H9 (cell line): ENCODE data around the gene OR11H6. TPM values are rescaled to one million over a fixed set of nuclear protein-coding genes. Genes with fewer than 3 reads are reported as not detected.
"Not testable (repeated sequence)": the region's sequence is repeated elsewhere in the genome, so short reads cannot be mapped to it uniquely, and the experiment has no call there.

Experiments
- DNase-seq: peaks from one replicate; pipeline ENCODE4 v3.0.0-alpha.2; 2017
- H2AFZ ChIP-seq: one replicate; pipeline ENCODE4 v1.6.1; 2013; ENCODE audit warnings: mild to moderate bottlenecking, low read length, control low read depth, moderate library complexity
- H2AK5ac ChIP-seq: 2 replicates; pipeline ENCODE4 v1.6.1; 2013; ENCODE audit warnings: low read length, control low read depth, mixed read lengths; ENCODE audit not compliant: insufficient read length
- H2BK120ac ChIP-seq: one replicate; pipeline ENCODE4 v1.6.1; 2013; ENCODE audit warnings: low read depth, mild to moderate bottlenecking, low read length, control low read depth, inconsistent platforms; ENCODE audit not compliant: poor library complexity, severe bottlenecking
- H2BK12ac ChIP-seq: 2 replicates; pipeline ENCODE4 v1.6.1; 2013; ENCODE audit warnings: low read length, control low read depth, mixed read lengths, low read depth; ENCODE audit not compliant: insufficient read length
- H2BK15ac ChIP-seq: 2 replicates; pipeline ENCODE4 v1.6.1; 2013; ENCODE audit warnings: low read depth, low read length, control low read depth
- H2BK20ac ChIP-seq: one replicate; pipeline ENCODE4 v1.6.1; 2013; ENCODE audit warnings: low read depth, mild to moderate bottlenecking, low read length, control low read depth, inconsistent platforms; ENCODE audit not compliant: poor library complexity, severe bottlenecking
- H2BK5ac ChIP-seq: 2 replicates; pipeline ENCODE4 v1.6.1; 2013; ENCODE audit warnings: low read length, control low read depth, mixed read lengths; ENCODE audit not compliant: insufficient read length
- H3K14ac ChIP-seq: 2 replicates; pipeline ENCODE4 v1.6.1; 2013; ENCODE audit warnings: low read length, control low read depth; ENCODE audit not compliant: insufficient read depth
- H3K18ac ChIP-seq: 2 replicates; pipeline ENCODE4 v1.6.1; 2013; ENCODE audit warnings: low read depth, mild to moderate bottlenecking, mixed read lengths, low read length, control low read depth; ENCODE audit not compliant: insufficient read length
- H3K23ac ChIP-seq: 2 replicates; pipeline ENCODE4 v1.6.1; 2013; ENCODE audit warnings: low read length, control low read depth, mixed read lengths, low read depth; ENCODE audit not compliant: insufficient read length
- H3K23me2 ChIP-seq: 2 replicates; pipeline ENCODE4 v1.6.1; 2013; ENCODE audit warnings: low read depth, mild to moderate bottlenecking, mixed read lengths, low read length, control low read depth; ENCODE audit not compliant: insufficient read length, poor library complexity, severe bottlenecking
- H3K27ac ChIP-seq: 2 replicates; pipeline ENCODE4 v1.5.1; 2013; ENCODE audit warnings: low read length, control low read depth, mixed read lengths, low read depth; ENCODE audit not compliant: insufficient read length
- H3K27me3 ChIP-seq: 2 replicates; pipeline ENCODE4 v1.6.1; 2013; ENCODE audit warnings: low read length, control low read depth, inconsistent platforms; ENCODE audit not compliant: insufficient read depth
- H3K4ac ChIP-seq: 2 replicates; pipeline ENCODE4 v1.6.1; 2013; ENCODE audit warnings: low read depth, mild to moderate bottlenecking, control low read depth, inconsistent platforms, low read length, moderate library complexity
- H3K4me1 ChIP-seq: 2 replicates; pipeline ENCODE4 v1.6.1; 2013; ENCODE audit warnings: low read length, control low read depth, inconsistent platforms; ENCODE audit not compliant: insufficient read depth
- H3K4me2 ChIP-seq: 2 replicates; pipeline ENCODE4 v1.6.1; 2013; ENCODE audit warnings: low read length, control low read depth, mixed read lengths; ENCODE audit not compliant: insufficient read length, insufficient read depth
- H3K56ac ChIP-seq: 2 replicates; pipeline ENCODE4 v1.6.1; 2013; ENCODE audit warnings: low read depth, mild to moderate bottlenecking, mixed read lengths, low read length, control low read depth; ENCODE audit not compliant: insufficient read length
- H3K79me1 ChIP-seq: 2 replicates; pipeline ENCODE4 v1.6.1; 2013; ENCODE audit warnings: low read depth, mild to moderate bottlenecking, moderate library complexity, low read length, control low read depth, inconsistent platforms; ENCODE audit not compliant: insufficient read depth, poor library complexity, severe bottlenecking
- H3K79me2 ChIP-seq: 2 replicates; pipeline ENCODE4 v1.6.1; 2013; ENCODE audit warnings: low read length, control low read depth, inconsistent platforms; ENCODE audit not compliant: insufficient read depth
- H3K9ac ChIP-seq: 2 replicates; pipeline ENCODE4 v1.6.1; 2013; ENCODE audit warnings: low read length, control low read depth, mixed read lengths; ENCODE audit not compliant: insufficient read length; ENCODE audit errors: extremely low read depth
- H3K9me3 ChIP-seq: one replicate; pipeline ENCODE4 v1.6.1; 2013; ENCODE audit warnings: low read depth, low read length, inconsistent platforms; ENCODE audit not compliant: control insufficient read depth
- H3T11ph ChIP-seq: one replicate; pipeline ENCODE4 v1.6.1; 2013; ENCODE audit warnings: mild to moderate bottlenecking, low read length, control low read depth, inconsistent platforms
- H4K20me1 ChIP-seq: one replicate; pipeline ENCODE4 v1.6.1; 2013; ENCODE audit not compliant: control insufficient read depth, insufficient read length, insufficient read depth
- H4K5ac ChIP-seq: 2 replicates; pipeline ENCODE4 v1.6.1; 2013; ENCODE audit warnings: low read depth, mild to moderate bottlenecking, mixed read lengths, low read length, control low read depth; ENCODE audit not compliant: insufficient read length
- H4K8ac ChIP-seq: replicated peaks from 2 replicates; pipeline ENCODE4 v1.6.1; 2013; ENCODE audit warnings: low read length, control low read depth, mixed read lengths, low read depth; ENCODE audit not compliant: insufficient read length
- H4K91ac ChIP-seq: 2 replicates; pipeline ENCODE4 v1.6.1; 2013; ENCODE audit warnings: low read depth, mild to moderate bottlenecking, moderate library complexity, mixed read lengths, low read length, control low read depth; ENCODE audit not compliant: insufficient read length
- H3K27ac Mint-ChIP-seq, 3 experiments: 2 replicates in 2 of 3; 3 replicates in 1 of 3; pipeline ENCODE4 v1.8.0; 2020 to 2021; ENCODE audit warnings: mixed read lengths in 3 of 3, mild to moderate bottlenecking in 1 of 3, moderate library complexity in 1 of 3
- H3K27me3 Mint-ChIP-seq: 2 replicates; pipeline ENCODE4 v1.8.0; 2021; ENCODE audit warnings: low read depth, mild to moderate bottlenecking, moderate library complexity, mixed read lengths
- H3K36me3 Mint-ChIP-seq, 3 experiments: 2 replicates in 2 of 3; 3 replicates in 1 of 3; pipeline ENCODE4 v1.8.0; 2020 to 2021; ENCODE audit warnings: low read depth in 3 of 3, mixed read lengths in 3 of 3; ENCODE audit not compliant: insufficient read depth in 1 of 3
- H3K4me1 Mint-ChIP-seq, 2 experiments: 2 replicates each; pipeline ENCODE4 v1.8.0; 2020; ENCODE audit warnings: mixed read lengths in 2 of 2
- H3K4me3 Mint-ChIP-seq, 2 experiments: 2 replicates in 1 of 2; 3 replicates in 1 of 2; pipeline ENCODE4 v1.8.0; 2020 to 2021; ENCODE audit warnings: mild to moderate bottlenecking in 2 of 2, mixed read lengths in 2 of 2, moderate library complexity in 1 of 2
- H3K9me3 Mint-ChIP-seq, 2 experiments: 2 replicates in 1 of 2; 3 replicates in 1 of 2; pipeline ENCODE4 v1.8.0; 2020; ENCODE audit warnings: mild to moderate bottlenecking in 2 of 2, mixed read lengths in 2 of 2, moderate library complexity in 1 of 2
- WGBS: extraction: QIAGEN DNeasy Blood & Tissue Kit; methylation state at CpG from one replicate; pipeline ENCODE4 v1.1.7; 2013; ENCODE audit warnings: missing lambda C conversion rate, low lambda C conversion rate, mixed read lengths; ENCODE audit not compliant: insufficient read length; ENCODE audit errors: extremely low coverage; 5-methylcytosine and 5-hydroxymethylcytosine counted together
- total RNA-seq: library from RNA; stranded (reverse); gene quantifications from 2 replicates; pipeline ENCODE4 v1.2.1, GENCODE V29; 2021
- TF ChIP-seq, protein P1 (sequence below): fragments of 200-600 bp; sonication (generic); conservative IDR thresholded peaks from 3 replicates; pipeline ENCODE4 v1.8.0; 2021; ENCODE audit warnings: antibody characterized with exemption, mild to moderate bottlenecking

Gene OR11H6
- total RNA-seq, 1 experiment from 2014 or later: not detected

DNA sequence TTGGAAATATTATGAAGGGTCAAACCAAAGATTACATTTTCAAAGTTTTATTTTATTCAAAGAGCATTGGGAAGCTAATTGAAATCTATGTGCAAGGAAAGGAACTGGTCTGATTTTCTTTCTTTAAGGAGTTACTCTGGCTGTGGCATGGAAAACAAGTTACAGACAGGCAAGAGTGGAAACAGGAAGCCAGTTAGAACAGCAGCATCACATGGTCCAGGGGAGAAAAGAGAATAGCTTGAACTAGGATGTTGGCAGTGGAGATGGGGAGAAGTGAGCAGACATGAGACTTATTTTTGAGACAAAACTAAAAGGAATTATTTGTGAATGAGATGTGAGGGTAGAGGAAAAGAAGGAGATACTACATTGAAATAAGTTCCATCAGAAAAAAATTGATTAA is 29.4 kb upstream of the OR11H6 start:
- H3K27ac Mint-ChIP-seq: no peak overlapping the region
- Histone ChIP-seq H4K20me1 (no peaks in the 10 kb centered on the region), H2AK5ac (no peak overlapping the region), H3T11ph (no peak overlapping the region), H2BK15ac (no peak overlapping the region), H4K5ac (no peak overlapping the region), H3K9me3 (peaks cover 93% of the 10 kb centered on the region), H3K4ac (no peak overlapping the region), H2AFZ (no peak overlapping the region), H3K23ac (no peak overlapping the region), H3K9ac (no peak overlapping the region), H3K18ac (no peak overlapping the region), H2BK5ac (no peak overlapping the region), H4K8ac (no peak overlapping the region), H3K56ac (no peak overlapping the region), H3K79me1 (no peaks in the 10 kb centered on the region), H2BK12ac (no peak overlapping the region), H3K23me2 (no peaks in the 10 kb centered on the region), H3K79me2 (no peaks in the 10 kb centered on the region), H3K4me2 (no peak overlapping the region), H3K14ac (no peak overlapping the region), H3K27me3 (no peaks in the 10 kb centered on the region), H4K91ac (no peak overlapping the region), H2BK120ac (no peak overlapping the region), H2BK20ac (no peak overlapping the region), H3K27ac (no peak overlapping the region), H3K4me1 (no peaks in the 10 kb centered on the region)
- no peak for DNase-seq
- H3K27me3 Mint-ChIP-seq: no peaks in the 10 kb centered on the region
- peaks cover 8 to 38% (median 13%) of the 10 kb centered on the region in 3 experiments; a peak in 5 of 7 replicates for H3K36me3 Mint-ChIP-seq
- H3K4me1 Mint-ChIP-seq: no peaks in the 10 kb centered on the region
- peaks cover 87 to 88% of the 10 kb centered on the region in 2 experiments for H3K9me3 Mint-ChIP-seq
- no peak overlapping the region for H3K4me3 Mint-ChIP-seq
- TF ChIP-seq, protein P1, sequence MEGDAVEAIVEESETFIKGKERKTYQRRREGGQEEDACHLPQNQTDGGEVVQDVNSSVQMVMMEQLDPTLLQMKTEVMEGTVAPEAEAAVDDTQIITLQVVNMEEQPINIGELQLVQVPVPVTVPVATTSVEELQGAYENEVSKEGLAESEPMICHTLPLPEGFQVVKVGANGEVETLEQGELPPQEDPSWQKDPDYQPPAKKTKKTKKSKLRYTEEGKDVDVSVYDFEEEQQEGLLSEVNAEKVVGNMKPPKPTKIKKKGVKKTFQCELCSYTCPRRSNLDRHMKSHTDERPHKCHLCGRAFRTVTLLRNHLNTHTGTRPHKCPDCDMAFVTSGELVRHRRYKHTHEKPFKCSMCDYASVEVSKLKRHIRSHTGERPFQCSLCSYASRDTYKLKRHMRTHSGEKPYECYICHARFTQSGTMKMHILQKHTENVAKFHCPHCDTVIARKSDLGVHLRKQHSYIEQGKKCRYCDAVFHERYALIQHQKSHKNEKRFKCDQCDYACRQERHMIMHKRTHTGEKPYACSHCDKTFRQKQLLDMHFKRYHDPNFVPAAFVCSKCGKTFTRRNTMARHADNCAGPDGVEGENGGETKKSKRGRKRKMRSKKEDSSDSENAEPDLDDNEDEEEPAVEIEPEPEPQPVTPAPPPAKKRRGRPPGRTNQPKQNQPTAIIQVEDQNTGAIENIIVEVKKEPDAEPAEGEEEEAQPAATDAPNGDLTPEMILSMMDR: no peak

DNA sequence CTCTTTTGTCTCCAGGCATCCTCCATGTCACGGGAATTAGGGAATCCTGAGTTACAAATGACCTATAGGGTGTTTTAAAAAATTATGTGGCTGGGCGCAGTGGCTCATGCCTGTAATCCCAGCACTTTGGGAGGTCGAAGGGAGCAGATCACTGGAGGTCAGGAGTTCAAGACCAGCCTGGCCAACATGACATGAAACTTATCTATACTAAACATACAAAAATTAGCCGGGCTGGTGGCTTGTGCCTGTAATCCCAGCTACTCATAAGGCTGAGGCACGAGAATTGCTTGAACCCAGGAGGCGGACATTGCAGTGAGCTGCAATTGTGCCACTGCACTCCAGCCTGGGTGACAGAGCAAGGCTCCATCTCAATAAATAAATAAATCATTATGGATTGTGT is 28.3 kb upstream of the OR11H6 start:
- not testable (repeated sequence) for H4K20me1 ChIP-seq, H3K14ac ChIP-seq, H3K27ac Mint-ChIP-seq, H2AFZ ChIP-seq, H2BK120ac ChIP-seq, H3K23me2 ChIP-seq, H4K8ac ChIP-seq, H3K4ac ChIP-seq, H3K4me2 ChIP-seq, H3T11ph ChIP-seq, H3K27me3 Mint-ChIP-seq, H2BK12ac ChIP-seq, H3K56ac ChIP-seq, H3K23ac ChIP-seq, H2AK5ac ChIP-seq, H3K4me3 Mint-ChIP-seq, H2BK5ac ChIP-seq, H3K18ac ChIP-seq, H3K9ac ChIP-seq, H3K27me3 ChIP-seq, H3K4me1 Mint-ChIP-seq, H3K27ac ChIP-seq, DNase-seq, H4K91ac ChIP-seq, H3K79me2 ChIP-seq, H2BK20ac ChIP-seq, H2BK15ac ChIP-seq, H3K79me1 ChIP-seq, H4K5ac ChIP-seq, H3K4me1 ChIP-seq
- WGBS: no CpG with 5 or more reads among the region's 6 CpGs
- H3K9me3 ChIP-seq: peaks cover 91% of the 10 kb centered on the region
- Mint-ChIP-seq H3K36me3 (peaks cover 11 to 37% (median 13%) of the 10 kb centered on the region in 3 experiments; a peak in 5 of 7 replicates), H3K9me3 (peaks cover 87 to 88% of the 10 kb centered on the region in 2 experiments)
